OCI-LY1 (cell line): ENCODE data around the gene TIMP3.

Experiments
- H2AFZ ChIP-seq: fragments of 200-600 bp; sonication (generic), shearing (Covaris generic); 2 replicates; pipeline ENCODE4 v1.6.0; 2014; ENCODE audit warnings: antibody characterized with exemption, mild to moderate bottlenecking, low read length
- H3F3A ChIP-seq: fragments of 200-600 bp; sonication (generic), shearing (Covaris generic); 2 replicates; pipeline ENCODE4 v1.6.0; 2014; ENCODE audit warnings: mild to moderate bottlenecking, antibody characterized with exemption, low read length, moderate library complexity; ENCODE audit not compliant: insufficient read depth
- H3K27ac ChIP-seq: fragments of 200-600 bp; sonication (generic); 2 replicates; pipeline ENCODE4 v1.5.1; 2014; ENCODE audit warnings: low read length, mixed run types, mild to moderate bottlenecking, low read depth; ENCODE audit not compliant: poor library complexity, severe bottlenecking
- H3K27me3 ChIP-seq: fragments of 200-600 bp; sonication (generic); 2 replicates; pipeline ENCODE4 v1.6.0; 2014; ENCODE audit warnings: antibody characterized with exemption, mild to moderate bottlenecking, low read length, moderate library complexity; ENCODE audit not compliant: insufficient read depth
- H3K36me3 ChIP-seq: fragments of 200-600 bp; sonication (generic); 2 replicates; pipeline ENCODE4 v1.6.1; 2014; ENCODE audit warnings: mild to moderate bottlenecking, antibody characterized with exemption, low read length, moderate library complexity, mixed read lengths; ENCODE audit not compliant: insufficient read depth
- H3K4me1 ChIP-seq: fragments of 200-600 bp; sonication (generic); 2 replicates; pipeline ENCODE4 v1.5.1; 2014; ENCODE audit warnings: mild to moderate bottlenecking, low read length, moderate library complexity; ENCODE audit not compliant: insufficient read depth, severe bottlenecking
- H3K4me2 ChIP-seq: fragments of 200-600 bp; sonication (generic), shearing (Covaris generic); 2 replicates; pipeline ENCODE4 v1.6.1; 2014; ENCODE audit warnings: low read length
- H3K4me3 ChIP-seq: fragments of 200-600 bp; sonication (generic); 2 replicates; pipeline ENCODE4 v1.5.1; 2014; ENCODE audit warnings: low read length, low read depth, mild to moderate bottlenecking, mixed read lengths; ENCODE audit not compliant: poor library complexity, severe bottlenecking
- H3K79me2 ChIP-seq: fragments of 200-600 bp; shearing (Covaris generic); 2 replicates; pipeline ENCODE4 v1.6.1; 2016; ENCODE audit warnings: mixed run types, low read length, mixed read lengths; ENCODE audit not compliant: insufficient read depth
- H3K9ac ChIP-seq: fragments of 200-600 bp; sonication (generic), shearing (Covaris generic); 2 replicates; pipeline ENCODE4 v1.6.1; 2014; ENCODE audit warnings: mild to moderate bottlenecking, low read length, mixed read lengths
- H3K9me2 ChIP-seq: fragments of 200-600 bp; sonication (generic), shearing (Covaris generic); 2 replicates; pipeline ENCODE4 v1.6.1; 2014; ENCODE audit warnings: low read depth, mild to moderate bottlenecking, low read length, mixed read lengths
- H3K9me3 ChIP-seq: fragments of 200-600 bp; shearing (Covaris generic); 2 replicates; pipeline ENCODE4 v1.6.1; 2014; ENCODE audit warnings: low read length, mixed read lengths
- H4K20me1 ChIP-seq: fragments of 200-600 bp; sonication (generic), shearing (Covaris generic); 2 replicates; pipeline ENCODE4 v1.6.0; 2016; ENCODE audit warnings: mild to moderate bottlenecking, low read length; ENCODE audit not compliant: insufficient read depth
- CTCF ChIP-seq: fragments of 200-600 bp; sonication (generic), shearing (Covaris generic); IDR thresholded peaks from 2 replicates; pipeline ENCODE4 v1.5.1; 2017; ENCODE audit warnings: mild to moderate bottlenecking, antibody characterized with exemption, low read length, moderate library complexity, mixed read lengths
- EZH2 ChIP-seq: fragments of 200-600 bp; sonication (generic), shearing (Covaris generic); IDR thresholded peaks from 2 replicates; pipeline ENCODE4 v1.8.0; 2017; ENCODE audit warnings: borderline replicate concordance, mixed run types, mild to moderate bottlenecking, antibody characterized with exemption, low read length, moderate library complexity, mixed read lengths

Gene TIMP3

GRCh38 chr22:32900886-32901635 lies 99.6 kb downstream of the TIMP3 start:
- H3F3A ChIP-seq = no peaks in the 10 kb centered on the region
- H3K27me3 ChIP-seq = no peaks in the 10 kb centered on the region
- TF ChIP-seq CTCF (no peak), EZH2 (no peak)
- no peaks in the 10 kb centered on the region for H4K20me1 ChIP-seq
- no peak overlapping the region for H3K4me3 ChIP-seq
- no peak overlapping the region for H2AFZ ChIP-seq
- H3K9me3 ChIP-seq = no peaks in the 10 kb centered on the region
- no peaks in the 10 kb centered on the region for H3K4me1 ChIP-seq
- no peak overlapping the region for H3K27ac ChIP-seq
- no peaks in the 10 kb centered on the region for H3K9me2 ChIP-seq
- no peaks in the 10 kb centered on the region for H3K36me3 ChIP-seq
- H3K9ac ChIP-seq = no peak overlapping the region
- no peak overlapping the region for H3K4me2 ChIP-seq
- H3K79me2 ChIP-seq = no peaks in the 10 kb centered on the region

- Histone ChIP-seq H3K4me2 (no peak overlapping the region), H3K36me3 (no peaks in the 10 kb centered on the region), H3F3A (no peaks in the 10 kb centered on the region), H3K9me2 (no peaks in the 10 kb centered on the region), H3K4me3 (no peak overlapping the region), H3K9ac (no peak overlapping the region), H3K9me3 (no peaks in the 10 kb centered on the region), H3K27ac (no peak overlapping the region), H3K27me3 (no peaks in the 10 kb centered on the region), H3K4me1 (no peaks in the 10 kb centered on the region), H4K20me1 (no peaks in the 10 kb centered on the region), H2AFZ (no peak overlapping the region), H3K79me2 (no peaks in the 10 kb centered on the region)
- TF ChIP-seq EZH2 = no peak
- no peak for TF ChIP-seq CTCF
Observed at GRCh38 chr22:32901925-32902324, 100.4 kb downstream of the TIMP3 start.

GRCh38 chr22:32903507-32903906 lies 102.0 kb downstream of the TIMP3 start:
- TF ChIP-seq EZH2 (no peak), CTCF (no peak)
- Histone ChIP-seq H3K79me2 (no peaks in the 10 kb centered on the region), H2AFZ (no peak overlapping the region), H3K9me2 (no peaks in the 10 kb centered on the region), H3F3A (no peaks in the 10 kb centered on the region), H3K36me3 (no peaks in the 10 kb centered on the region), H4K20me1 (no peaks in the 10 kb centered on the region), H3K27ac (no peak overlapping the region), H3K9me3 (no peaks in the 10 kb centered on the region), H3K4me2 (no peak overlapping the region), H3K27me3 (no peaks in the 10 kb centered on the region), H3K4me1 (no peaks in the 10 kb centered on the region), H3K9ac (no peak overlapping the region), H3K4me3 (no peak overlapping the region)
